HG03571 (cell line): ENCODE data around the gene IBTK.
"Not testable (repeated sequence)": the region's sequence is repeated elsewhere in the genome, so short reads cannot be mapped to it uniquely, and the experiment has no call there.

Experiments used
- ATAC-seq: cut with Tn5 transposase; IDR thresholded peaks from one replicate; pipeline ENCODE4 v1.9.1; 2021; ENCODE audit not compliant: unreplicated experiment

IBTK gene

DNA sequence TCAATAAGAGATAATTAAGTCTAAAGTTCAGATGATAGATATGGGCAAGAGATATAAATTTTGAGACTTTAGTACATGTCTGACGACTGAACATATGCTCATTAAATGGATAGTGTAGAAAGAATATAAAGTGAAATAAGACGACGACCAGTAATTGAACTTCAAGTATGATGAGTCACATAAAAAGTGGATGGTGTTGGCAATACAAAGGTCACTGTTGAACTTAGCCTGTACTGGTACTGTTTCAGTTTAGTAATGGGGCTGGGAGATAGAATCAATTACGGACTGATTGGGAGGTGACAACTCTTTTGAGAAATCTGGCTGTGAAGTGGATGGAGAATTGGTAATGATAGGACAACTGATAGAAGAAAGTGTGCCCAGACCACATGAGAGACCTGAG is 68.1 kb downstream of the IBTK start:
- ATAC-seq: no peak

DNA sequence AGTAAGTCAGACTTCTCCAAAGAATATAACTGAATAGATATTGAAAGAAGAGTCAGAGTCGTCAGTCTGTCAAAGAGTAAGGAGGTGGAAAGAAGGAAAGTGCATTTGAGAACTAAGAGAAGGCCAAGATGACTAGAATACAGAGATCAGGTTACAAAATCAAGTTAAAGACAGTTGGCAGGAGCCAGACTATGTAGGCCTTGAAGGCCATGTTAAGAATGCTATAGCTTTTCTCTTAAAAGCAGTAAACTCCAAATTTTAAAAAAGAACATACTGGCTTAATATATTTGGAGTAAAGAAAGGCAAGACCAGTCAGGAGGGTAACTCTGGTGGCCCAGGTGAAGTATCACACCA is 68.8 kb downstream of the IBTK start:
- no peak for ATAC-seq

- no peak for ATAC-seq
These were observed 69.3 kb downstream of the IBTK start for GRCh38 chr6:82178077-82178758.

GRCh38 chr6:82176616-82177015 is 70.9 kb downstream of the IBTK start:
- ATAC-seq: no peak

DNA sequence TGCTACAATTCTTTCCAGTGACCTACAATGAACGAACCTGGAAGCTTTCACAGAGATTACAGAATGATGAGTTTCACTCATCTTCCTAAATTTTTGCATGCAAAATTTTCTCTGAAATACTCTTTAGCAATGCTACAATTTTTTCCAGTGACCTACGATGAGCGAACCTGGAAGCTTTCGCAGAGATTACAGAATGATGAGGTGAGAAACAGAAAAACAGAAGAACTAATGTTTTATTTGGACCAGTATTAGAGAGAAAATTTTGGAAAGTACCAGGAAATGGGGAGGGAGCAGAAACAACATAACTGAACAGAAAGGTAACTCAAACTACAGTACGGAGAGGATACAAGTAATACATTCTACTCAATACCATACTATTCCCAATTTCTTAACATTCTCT is 75.0 kb downstream of the IBTK start:
- no peak for ATAC-seq

DNA sequence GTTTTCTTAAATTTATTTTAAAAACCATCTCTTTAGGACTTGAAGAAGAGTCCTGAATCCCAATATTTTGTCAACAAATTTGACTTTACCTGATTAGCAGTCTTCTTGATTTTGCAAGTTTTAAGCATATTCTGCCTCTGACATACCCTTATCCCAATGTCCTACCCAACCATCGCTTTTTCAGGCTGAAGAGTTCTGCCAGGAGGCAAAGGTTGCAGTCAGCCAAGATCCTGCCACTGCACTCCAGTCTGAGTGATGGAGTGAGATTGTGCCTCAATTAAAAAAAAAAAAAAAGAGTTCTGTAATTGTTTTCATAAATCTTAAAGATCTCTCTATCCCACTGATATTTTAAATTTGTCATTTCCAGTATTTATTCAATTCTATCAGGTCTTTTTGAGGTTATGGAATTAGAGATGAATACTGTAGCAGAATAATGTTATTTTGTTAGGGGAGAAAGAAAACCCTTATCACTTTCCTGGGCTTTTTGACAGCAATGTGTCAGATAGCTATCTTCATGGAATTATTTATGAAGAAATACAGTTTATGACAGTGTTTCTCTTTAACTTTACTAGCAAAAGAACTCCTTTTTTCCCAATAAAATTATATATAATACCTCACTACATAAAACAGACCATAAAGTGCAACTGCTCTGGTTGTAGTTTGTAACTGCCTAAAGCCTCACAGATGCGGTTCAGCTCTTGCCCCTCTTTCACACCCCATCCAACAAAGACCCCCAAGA is 78.2 kb downstream of the IBTK start:
- no peak for ATAC-seq

DNA sequence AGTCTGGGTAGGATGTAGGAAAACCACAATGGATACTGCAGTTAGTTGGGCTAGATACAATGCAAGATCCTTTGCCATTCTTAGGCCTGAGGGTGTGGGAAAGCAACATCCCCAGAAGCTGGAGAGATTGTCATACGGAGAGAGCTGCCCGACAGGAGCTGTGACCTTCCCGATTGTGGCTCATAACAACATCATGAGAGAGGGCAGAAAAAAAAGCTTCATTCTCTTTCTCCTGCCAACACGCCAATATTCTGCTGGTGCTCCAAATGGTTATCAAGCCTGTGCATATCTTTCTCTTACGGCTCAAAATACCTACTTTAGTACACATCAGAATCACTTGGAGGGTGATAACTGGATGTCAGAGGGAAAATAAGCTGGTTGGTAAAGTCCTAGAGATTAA is 81.1 kb downstream of the IBTK start:
- no peak for ATAC-seq

GRCh38 chr6:82160255-82160990 is 87.1 kb downstream of the IBTK start:
- ATAC-seq: no peak

GRCh38 chr6:82152786-82153185 is 94.8 kb downstream of the IBTK start:
- not testable (repeated sequence) for ATAC-seq

- not testable (repeated sequence) for ATAC-seq
These were observed 96.4 kb downstream of the IBTK start for GRCh38 chr6:82151147-82151546.

DNA sequence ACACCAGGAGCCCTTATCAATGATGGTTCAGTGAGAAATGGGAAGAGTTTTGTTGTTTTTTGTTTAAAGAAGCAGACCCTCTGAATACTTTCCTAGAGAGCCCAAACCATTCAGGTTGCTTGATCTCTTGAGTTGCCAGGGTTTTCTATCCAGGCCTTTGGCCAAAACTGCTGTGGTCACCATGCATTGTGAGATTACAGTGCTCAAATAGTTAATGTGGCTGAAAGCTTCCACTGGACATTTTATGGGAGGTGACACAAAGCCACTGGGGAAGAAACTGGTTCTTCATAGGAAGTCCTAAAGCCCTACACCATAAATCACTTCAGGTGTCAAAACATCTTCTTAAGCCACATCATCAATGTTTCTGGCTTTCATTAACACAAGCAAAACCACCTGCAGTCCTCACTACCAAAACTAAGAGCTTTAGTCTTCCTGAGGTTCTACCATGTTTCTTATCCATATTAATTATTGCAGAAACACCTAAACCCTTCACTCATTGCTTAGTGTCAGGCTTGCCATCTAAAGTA is 101.6 kb downstream of the IBTK start:
- no peak for ATAC-seq

GRCh38 chr6:82144852-82145340 is 102.6 kb downstream of the IBTK start:
- ATAC-seq: no peak

GRCh38 chr6:82144007-82144851 is 103.3 kb downstream of the IBTK start:
- ATAC-seq: peak; percentile 89

GRCh38 chr6:82143041-82143481 is 104.5 kb downstream of the IBTK start:
- no peak for ATAC-seq

DNA sequence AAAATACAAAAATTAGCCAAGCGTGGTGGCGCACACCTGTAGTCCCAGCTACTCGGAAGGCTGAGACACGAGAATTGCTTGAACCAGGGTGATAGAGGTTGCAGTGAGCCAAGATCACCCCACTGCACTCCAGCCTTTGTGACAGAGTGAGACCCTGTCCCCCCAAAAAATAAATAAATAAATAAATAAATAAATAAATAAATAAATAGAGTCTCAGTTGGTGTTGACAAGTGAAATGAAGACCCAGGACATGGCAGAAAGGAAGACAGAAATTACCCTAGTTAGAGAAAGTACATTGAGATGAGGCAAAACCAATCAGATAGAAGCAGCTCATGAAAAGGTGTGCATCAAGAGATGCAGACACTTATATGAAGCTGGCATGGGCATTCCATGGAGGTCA is 105.0 kb downstream of the IBTK start:
- no peak for ATAC-seq

DNA sequence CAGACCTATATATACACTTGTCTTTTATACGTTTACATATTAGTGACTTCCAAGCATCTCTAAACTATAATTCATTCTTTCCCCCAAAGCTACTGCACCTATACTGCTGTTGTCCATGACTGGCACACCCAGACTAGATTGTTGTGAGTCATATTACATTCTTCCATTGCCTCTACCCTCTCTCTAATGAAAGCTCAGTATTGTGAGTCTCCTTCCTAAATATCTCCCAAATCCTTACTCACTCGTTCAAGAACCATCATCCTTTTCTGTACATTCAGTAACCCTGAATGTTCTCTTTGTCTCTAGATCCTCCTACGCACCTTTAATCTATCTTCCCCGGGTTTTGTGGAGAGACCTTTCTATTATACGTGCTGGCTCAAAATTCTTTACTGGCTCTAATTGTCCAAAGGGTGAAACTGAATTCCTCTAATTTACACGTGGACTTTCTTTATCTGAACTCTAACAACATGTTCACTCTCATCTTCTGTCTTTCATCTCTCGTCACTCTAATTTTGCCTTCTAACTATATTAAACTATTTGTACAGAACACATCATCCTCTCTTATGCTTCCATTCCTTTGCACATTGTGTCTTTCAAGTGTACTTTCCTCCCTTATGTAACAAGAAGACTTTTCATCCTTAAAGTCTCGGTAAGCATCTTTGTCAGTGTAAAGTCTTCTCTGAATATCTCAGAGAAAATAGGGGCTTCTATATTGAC is 109.3 kb downstream of the IBTK start:
- no peak for ATAC-seq

DNA sequence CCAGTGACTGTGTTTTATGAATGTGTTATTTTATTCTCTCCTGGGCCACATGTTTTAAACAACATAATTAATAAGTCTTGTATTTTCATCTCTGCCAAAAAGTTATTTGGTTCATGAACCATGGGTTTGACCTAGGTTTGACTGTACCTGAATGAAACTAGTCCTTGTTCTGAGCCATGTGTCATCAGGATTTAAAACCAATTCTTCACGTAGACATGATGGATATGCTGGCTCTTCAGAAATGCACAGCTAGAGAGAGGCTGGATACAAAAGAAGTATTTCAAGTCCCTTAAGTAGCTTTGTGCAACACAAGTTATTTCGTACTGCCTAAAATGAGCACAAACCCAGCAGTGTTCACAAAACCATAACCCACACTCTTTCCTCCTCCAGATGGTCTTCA is 116.1 kb downstream of the IBTK start:
- ATAC-seq: no peak

GRCh38 chr6:82129797-82130196 is 117.7 kb downstream of the IBTK start:
- no peak for ATAC-seq

DNA sequence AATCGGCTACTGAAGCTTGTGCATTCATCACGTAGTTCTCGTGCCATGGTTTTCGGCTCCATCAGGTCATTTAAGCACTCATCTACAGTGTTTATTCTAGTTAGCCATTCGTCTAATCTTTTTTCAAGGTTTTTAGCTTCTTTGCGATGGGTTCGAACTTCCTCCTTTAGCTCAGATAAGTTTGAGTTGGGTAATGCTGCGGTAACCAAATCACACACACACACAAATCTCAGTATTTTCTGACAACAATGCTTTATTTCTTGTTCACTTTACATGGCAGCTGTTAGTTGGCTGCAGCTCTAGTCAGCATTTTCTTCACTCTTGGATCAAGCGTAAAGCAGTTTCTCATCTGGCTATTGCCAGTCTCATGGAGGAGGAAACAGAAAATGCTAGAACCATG is 118.6 kb downstream of the IBTK start:
- ATAC-seq: not testable (repeated sequence)

DNA sequence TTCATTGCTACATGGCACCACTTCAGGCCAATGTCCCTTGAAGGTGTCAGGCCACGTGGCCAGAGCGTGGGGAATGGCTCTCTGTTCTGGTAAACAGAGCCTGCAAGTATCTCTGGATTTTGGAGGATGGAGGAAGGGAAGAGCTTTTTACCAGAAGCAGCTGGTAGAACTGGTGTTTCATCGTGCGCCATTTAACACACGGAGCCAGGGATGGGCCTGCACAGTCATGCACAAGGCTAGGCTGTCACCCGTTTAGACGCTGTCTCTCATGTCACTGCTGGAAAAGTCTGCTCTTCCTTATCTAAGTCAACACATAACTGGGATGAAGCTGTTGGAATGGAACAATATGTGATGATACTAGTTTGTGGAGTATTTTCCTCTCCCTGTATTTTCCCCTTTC is 123.9 kb downstream of the IBTK start:
- ATAC-seq: no peak
